Right kidney (tissue), 1 donor: Measurements from ENCODE around the gene TEAD1.
A peak's percentile ranks its signal among the peaks of the same experiment; 100 is the strongest.
"Not testable (repeated sequence)": the region's sequence is repeated elsewhere in the genome, so short reads cannot be mapped to it uniquely, and the experiment has no call there.

Source experiments
- DNase-seq: peaks from one replicate; pipeline ENCODE4 v3.0.0-alpha.2; 2016

TEAD1 gene

GRCh38 chr11:12864316-12865156 is 190.3 kb downstream of the TEAD1 start:
- DNase-seq = peak; percentile 42

- no peak for DNase-seq
These were observed 191.8 kb downstream of the TEAD1 start for GRCh38 chr11:12865863-12866595.

- DNase-seq = no peak
These were observed 193.3 kb downstream of the TEAD1 start for GRCh38 chr11:12867531-12867930.

- DNase-seq = no peak
These were observed 194.3 kb downstream of the TEAD1 start for GRCh38 chr11:12868315-12869073.

- no peak for DNase-seq
These were observed 197.0 kb downstream of the TEAD1 start for GRCh38 chr11:12871241-12871640.

- DNase-seq = no peak
These were observed 197.6 kb downstream of the TEAD1 start for GRCh38 chr11:12871788-12872321.

- no peak for DNase-seq
These were observed 202.1 kb downstream of the TEAD1 start for GRCh38 chr11:12876340-12876739.

- no peak for DNase-seq
These were observed 202.8 kb downstream of the TEAD1 start for GRCh38 chr11:12876988-12877387.

GRCh38 chr11:12877508-12877907 is 203.3 kb downstream of the TEAD1 start:
- DNase-seq = not testable (repeated sequence)

- DNase-seq = no peak
These were observed 206.1 kb downstream of the TEAD1 start for GRCh38 chr11:12880327-12880726.

GRCh38 chr11:12882670-12883069 is 208.4 kb downstream of the TEAD1 start:
- DNase-seq = no peak

GRCh38 chr11:12884751-12885318 is 210.6 kb downstream of the TEAD1 start:
- no peak for DNase-seq

- no peak for DNase-seq
These were observed 211.6 kb downstream of the TEAD1 start for GRCh38 chr11:12885717-12886239.

- DNase-seq = no peak
These were observed 212.3 kb downstream of the TEAD1 start for GRCh38 chr11:12886508-12886907.

GRCh38 chr11:12888525-12889158 is 214.4 kb downstream of the TEAD1 start:
- peak; percentile 59 for DNase-seq

GRCh38 chr11:12889243-12889642 is 215.0 kb downstream of the TEAD1 start:
- DNase-seq = no peak

GRCh38 chr11:12890476-12890875 is 216.3 kb downstream of the TEAD1 start:
- no peak for DNase-seq

GRCh38 chr11:12893787-12894672 is 219.8 kb downstream of the TEAD1 start:
- peak; percentile 41 for DNase-seq

- DNase-seq = no peak
These were observed 223.2 kb downstream of the TEAD1 start for GRCh38 chr11:12897390-12897789.

GRCh38 chr11:12897867-12898266 is 223.6 kb downstream of the TEAD1 start:
- no peak for DNase-seq
